ENCODE measurements around the gene UBE3D.
"Not testable (repeated sequence)": the region's sequence is repeated elsewhere in the genome, so short reads cannot be mapped to it uniquely, and the experiment has no call there.

UBE3D gene

GRCh38 chr6:82971877-82972460 is 93.7 kb downstream of the UBE3D start:
- DNase-seq: no peak

DNA sequence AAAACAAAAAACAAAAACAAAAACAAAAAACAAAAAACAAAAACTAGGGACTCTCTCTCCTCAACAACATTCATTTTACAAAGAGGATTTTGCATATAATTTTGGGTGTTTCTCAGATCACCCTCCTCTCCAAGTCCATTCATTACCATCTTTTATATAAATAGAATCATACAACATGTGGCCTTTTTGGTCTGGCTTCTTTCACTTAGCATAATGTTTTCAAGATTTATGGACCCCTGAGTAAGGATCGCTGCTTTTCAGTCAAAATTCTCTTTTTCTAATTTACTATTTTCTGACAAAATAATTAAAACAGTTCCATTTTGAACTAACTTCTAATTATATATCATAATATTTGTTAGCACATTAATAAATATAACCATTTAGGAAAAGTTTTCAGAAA is 94.8 kb downstream of the UBE3D start:
- no peak for DNase-seq

DNA sequence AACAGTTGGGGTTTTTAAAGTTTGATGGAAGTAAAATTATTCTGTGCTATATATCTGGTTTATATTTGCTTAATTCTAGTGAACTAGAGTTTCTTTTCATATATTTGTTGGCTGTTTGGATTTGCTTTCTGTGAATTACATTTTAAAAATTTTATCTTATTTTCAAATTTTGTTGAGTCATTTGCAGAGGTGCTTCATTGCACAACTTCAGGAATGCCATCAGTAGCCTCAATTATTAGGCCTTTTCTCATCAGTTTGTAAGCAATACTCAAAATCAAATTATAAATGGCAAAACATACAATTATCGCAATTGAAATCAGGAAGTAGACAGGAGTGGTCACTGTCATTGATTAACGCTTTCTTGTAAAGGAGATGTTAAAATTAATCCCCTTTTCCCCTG is 96.9 kb downstream of the UBE3D start:
- DNase-seq: no peak

GRCh38 chr6:82963191-82963925 is 102.3 kb downstream of the UBE3D start:
- no peak for DNase-seq

- no peak for DNase-seq
Measured at GRCh38 chr6:82959385-82959941, 106.2 kb downstream of the UBE3D start.

DNA sequence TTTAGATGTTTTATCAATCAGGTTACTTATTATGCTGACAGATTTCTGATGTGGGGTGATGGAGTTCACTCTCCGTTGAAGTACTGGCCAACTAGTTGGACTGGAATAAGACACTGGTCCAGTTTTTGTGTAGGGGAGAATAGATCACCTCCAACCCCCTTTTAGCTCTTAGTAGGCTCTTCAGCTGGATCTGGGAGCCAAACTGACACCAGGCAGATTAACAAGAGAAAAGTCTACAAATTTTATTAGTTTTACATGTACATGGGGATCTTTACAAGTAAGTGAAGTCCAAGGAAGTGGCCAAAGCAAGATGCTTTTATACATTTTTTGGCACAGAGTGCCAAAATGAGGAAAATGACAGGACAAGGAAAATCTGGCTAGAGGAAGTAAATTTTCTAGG is 107.1 kb downstream of the UBE3D start:
- DNase-seq: no peak

GRCh38 chr6:82957868-82958245 is 107.8 kb downstream of the UBE3D start:
- DNase-seq: no peak

DNA sequence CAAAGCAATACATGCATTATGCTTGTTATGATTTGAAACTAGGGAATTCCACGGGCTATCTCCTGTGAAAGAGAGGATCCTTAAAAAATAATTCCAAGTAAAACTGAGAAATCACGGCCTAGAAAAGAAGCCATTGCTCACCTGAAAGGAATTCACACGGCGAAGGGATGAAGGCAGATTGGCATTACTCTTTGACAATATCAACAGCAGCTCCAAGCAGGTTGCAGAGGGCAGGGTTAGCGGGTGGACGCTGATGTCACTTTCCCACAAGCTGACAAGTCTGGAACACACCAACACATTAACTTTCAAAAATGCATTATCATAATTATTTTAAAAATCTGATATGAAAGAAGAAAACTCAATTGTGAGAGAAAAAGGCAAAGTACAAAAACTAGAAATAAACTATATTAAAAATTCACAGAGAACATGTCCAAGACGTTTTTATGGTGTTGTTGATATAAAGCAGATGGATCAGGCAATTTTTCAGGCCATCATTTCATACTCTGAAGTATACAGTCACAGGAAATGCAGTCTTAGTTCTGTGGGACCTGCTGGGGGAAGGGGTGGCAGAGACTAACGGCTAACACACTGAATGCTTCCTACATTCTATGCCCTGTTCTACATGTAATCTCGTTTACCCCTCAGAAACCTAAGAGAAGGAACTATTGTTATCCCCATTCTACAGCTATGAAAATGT is 108.3 kb downstream of the UBE3D start:
- DNase-seq: no peak

GRCh38 chr6:82955841-82956240 is 109.8 kb downstream of the UBE3D start:
- DNase-seq: no peak

DNA sequence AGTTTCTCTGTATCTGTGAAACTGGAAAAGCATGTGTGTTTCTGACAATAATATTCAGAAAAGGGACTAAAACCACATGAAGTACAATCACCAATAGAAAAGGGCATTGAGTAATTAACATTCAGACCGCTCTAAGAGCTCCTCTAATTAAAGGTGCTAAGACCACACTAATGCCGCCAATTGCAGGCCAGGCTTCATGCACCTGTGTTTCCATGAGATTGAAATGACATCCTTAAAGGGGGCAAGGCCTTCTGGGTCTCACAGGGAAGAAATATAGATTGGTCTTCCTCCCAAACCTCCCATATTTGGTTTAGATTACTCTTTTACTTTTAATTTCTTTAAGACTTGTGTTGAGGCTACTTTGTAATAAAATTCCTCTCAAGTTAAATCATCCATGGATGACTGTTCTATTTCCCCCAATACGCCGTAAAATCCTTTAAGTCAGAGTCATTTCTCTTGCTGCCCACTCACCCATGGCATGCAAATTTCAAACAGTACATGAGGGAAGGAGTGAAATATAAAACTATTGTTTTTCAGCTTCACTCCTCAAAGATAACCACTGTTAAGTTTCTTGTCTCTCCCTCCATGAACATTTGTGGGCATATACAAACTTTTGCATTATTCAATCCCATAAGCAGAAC is 110.6 kb downstream of the UBE3D start:
- no peak for DNase-seq

- DNase-seq: no peak
Measured at GRCh38 chr6:82954356-82954755, 111.3 kb downstream of the UBE3D start.

DNA sequence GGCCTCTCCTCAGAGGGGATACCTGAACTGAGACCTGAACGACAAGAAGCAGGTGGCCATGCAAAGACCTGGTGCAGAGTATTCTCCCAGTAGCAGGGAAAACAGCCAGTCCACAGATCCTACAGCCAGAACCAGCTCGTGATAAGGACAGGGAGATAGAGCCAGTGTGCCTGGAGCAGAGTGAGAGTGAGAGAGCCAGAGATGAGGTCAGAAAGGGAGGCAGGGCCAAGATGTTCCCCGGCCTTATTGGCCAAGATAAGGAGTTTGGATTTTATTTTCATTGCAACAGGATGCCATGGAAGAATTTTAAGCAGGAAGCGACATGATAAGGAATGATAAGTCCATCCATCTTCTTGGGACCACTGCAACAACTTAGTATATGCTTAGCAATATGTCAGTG is 111.8 kb downstream of the UBE3D start:
- no peak for DNase-seq

DNA sequence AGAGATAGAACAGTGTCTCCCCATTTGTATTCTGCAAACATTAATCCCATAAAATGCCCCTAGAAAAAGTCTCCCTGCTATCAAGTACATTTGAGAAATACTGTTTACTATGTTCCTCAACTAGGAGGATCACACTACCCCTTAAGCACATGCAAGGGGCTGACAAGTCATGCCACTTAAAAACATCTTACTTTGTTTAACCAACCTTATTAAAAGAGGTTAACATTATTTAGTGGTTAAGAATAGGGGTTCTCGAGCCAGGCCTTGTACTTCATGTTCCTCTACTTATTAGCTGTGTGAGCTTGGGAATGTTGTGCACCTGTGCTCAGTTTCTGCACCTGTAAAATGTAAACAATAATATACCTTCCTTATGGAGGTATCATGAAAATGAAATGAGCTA is 113.7 kb downstream of the UBE3D start:
- no peak for DNase-seq

DNA sequence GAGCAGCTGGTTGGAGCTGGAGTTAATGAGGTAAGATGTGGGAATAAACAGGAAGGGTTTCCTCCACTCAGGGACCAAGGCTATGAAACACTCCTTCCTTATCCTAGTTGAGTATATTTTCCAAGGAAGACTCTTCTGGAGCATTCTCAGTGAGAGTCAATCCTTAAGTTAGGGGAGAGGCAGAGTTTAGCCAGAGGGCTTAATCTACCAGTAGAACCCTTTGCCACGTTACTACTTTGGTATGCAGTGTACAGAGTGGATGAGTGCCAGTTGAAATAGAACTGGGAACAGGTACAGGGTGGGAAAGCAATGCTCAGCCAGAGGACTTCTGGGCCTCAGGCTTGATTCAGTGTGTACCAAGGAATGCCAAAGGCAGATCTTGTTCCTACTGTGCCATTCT is 114.3 kb downstream of the UBE3D start:
- DNase-seq: no peak

DNA sequence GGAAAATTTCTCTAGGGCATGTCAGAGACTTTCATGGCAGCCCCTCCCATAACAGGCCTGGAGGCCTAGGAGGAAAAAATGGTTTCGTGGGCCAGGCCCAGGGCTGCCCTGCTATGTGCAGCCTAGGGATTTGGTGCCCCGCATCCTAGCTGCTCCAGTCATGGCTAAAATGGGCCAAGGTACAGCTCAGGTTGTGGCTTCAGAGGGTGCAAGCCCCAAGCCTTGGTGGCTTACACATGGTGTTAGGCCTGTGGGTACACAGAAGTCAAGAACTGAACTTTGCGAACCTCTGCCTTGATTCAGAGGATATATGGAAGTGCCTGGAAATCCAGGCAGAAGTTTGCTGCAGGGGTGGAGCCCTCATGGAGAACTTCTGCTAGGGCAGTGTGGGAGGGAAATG is 134.7 kb downstream of the UBE3D start:
- DNase-seq: not testable (repeated sequence)

DNA sequence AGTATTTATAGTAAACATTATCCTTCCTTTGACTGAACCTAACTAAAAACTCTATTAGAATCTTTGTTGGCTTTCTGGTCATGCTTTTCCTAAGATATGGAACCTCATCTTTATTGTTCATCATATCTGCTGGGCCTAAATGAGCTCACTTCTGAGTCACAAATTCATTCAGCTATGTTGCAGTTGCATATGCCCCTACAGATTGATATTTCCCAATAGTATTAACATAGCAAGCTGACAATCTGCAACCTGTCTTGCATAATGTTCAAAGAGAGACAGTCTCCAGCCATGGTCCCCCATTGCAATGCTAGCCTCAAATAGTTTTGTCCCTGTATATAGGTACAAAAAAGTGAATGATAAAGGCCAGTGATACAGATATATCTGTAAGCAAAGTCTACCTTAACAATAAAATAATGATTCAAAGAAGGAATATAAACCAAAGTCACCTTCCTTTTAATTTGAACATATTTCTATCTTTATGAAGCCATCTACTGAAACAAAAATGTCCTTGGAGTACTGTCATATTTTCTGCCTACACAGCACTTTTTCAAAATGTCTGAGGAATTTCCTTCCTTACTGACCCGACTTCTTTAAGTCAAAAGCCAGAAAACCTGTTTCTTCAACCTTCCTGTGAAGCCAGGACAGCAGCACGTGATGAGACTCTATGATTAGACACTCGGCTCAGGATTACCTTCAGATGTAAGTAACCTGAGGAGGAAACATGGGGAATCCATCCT is 140.7 kb downstream of the UBE3D start:
- DNase-seq: no peak

GRCh38 chr6:82921258-82921657 is 144.4 kb downstream of the UBE3D start:
- no peak for DNase-seq

DNA sequence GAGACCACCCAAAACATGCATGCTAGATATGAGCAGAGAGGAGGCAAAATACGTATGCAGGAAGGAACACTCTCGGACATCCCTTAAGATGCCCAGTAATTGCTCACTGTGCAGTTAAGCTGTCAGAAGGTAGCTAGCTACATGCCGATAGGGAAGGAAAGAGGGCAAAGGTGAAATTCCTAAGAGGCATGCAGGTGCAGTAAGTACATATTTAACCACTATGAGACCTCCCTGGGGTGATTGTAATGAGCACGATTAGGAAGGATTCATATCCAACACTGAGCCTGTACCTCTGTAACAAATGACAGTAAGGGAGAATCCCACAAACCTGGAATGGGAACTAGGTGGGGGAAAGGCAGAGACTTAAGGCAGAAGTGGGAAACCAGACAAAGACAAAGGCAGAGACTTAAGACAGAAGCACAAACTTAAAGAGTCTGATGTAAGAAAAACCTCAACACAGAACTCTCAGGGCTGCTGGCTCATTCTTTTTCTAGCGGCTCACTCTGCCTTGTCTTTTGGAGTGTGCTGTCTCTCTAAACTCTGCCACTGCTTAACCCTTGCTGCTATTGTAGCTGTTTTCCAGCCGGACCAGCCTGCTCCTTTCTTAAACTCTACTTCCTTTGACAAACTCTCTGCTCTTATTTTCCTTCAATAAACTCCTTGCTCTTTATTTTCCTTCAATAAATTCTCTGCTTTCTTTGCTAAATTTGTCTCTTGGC is 148.1 kb downstream of the UBE3D start:
- no peak for DNase-seq

- no peak for DNase-seq
Measured at GRCh38 chr6:82915666-82916065, 150.0 kb downstream of the UBE3D start.

DNA sequence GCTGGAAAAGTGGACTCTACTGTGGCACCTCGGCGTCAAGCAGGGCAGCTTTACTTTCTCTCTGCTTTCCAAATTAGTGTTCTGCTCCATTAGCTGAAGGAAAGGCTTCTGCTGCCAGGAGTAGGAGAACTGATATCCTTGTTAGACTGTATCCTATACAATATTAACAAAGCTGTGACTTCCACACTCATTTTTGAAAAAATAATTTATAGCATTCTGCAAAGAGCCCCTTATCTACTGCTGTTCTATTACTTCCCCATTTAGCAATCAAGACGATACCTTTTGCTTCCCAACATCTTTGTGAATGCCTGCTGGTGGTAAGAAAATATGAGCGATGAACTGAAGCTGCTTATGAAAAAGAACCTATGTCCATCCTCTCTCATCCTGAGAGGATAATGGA is 151.1 kb downstream of the UBE3D start:
- DNase-seq: no peak

DNA sequence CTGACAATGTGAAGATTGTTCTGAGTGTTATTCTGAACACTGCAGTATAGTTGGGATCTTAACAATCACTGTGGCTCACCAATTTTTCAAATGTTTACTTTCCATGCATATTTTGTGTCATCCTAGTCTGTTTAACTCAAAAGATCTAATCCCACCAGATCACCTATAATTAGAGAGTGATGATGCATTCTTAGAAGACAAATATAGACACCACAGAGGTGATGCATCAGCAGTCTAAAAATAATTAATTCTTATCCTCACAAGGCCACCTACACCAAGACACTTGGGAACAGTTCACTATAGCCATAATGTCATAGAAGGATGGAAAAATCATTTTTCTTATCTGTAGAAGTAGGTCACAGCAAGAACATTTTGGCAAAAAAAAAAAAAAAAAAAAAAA is 154.8 kb downstream of the UBE3D start:
- DNase-seq: no peak

- no peak for DNase-seq
Measured at GRCh38 chr6:82910395-82910794, 155.2 kb downstream of the UBE3D start.

Data from C1 segment of cervical spinal cord (tissue), 14 donors.